GM12892 (cell line): Measurements from ENCODE around the gene TAF11L2.

Experiments used
- POLR2A ChIP-seq: IDR thresholded peaks from 2 replicates; pipeline ENCODE4 v1.6.1; 2011; ENCODE audit warnings: low read depth, low read length, control low read depth
- POLR2AphosphoS5 ChIP-seq: IDR thresholded peaks from 2 replicates; pipeline ENCODE4 v1.6.1; 2011; ENCODE audit warnings: low read depth, low read length, control low read depth

- TF ChIP-seq POLR2A (no peak), POLR2AphosphoS5 (no peak)
Observed at GRCh38 chr5:17511775-17512325, 13.8 kb downstream of the TAF11L2 start.
